IPS-18c (cell line): ENCODE data around the gene KCTD16.

Experiments used
- H3K4me3 ChIP-seq: 2 replicates; pipeline ENCODE4 v1.7.0; 2013; ENCODE audit warnings: low read depth, mild to moderate bottlenecking, low read length, moderate library complexity; ENCODE audit not compliant: insufficient read depth
- H3K9me3 ChIP-seq: one replicate; pipeline ENCODE4 v1.6.1; 2013; ENCODE audit warnings: mild to moderate bottlenecking, low read length, moderate library complexity; ENCODE audit not compliant: control insufficient read depth, insufficient read depth

KCTD16 gene

GRCh38 chr5:144478565-144478964, 307.9 kb downstream of the KCTD16 start:
- Histone ChIP-seq H3K4me3 (no peak overlapping the region), H3K9me3 (no peaks in the 10 kb centered on the region)

GRCh38 chr5:144481861-144482260, 311.2 kb downstream of the KCTD16 start:
- no peak overlapping the region for H3K4me3 ChIP-seq
- H3K9me3 ChIP-seq, result no peaks in the 10 kb centered on the region

- Histone ChIP-seq H3K9me3 (no peaks in the 10 kb centered on the region), H3K4me3 (no peak overlapping the region)
Measured at GRCh38 chr5:144484124-144484897, 313.6 kb downstream of the KCTD16 start.

DNA sequence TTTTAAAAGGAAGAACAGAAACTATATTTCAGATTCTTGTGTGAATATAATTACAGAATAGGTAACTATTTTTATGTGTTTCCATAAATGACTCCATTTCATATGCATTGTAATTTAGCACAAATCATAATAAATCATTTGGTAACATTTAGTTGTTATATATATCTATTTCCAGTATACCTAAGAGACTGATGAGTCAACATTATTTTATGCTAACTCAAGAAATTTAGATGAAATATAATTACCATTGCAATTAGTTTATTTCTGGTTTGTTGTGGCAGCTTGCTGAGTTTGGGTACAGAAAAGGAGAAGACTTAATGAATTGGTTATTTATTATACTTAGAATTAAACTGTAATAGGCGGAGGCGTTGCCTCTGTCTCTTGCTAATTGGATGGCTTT, 314.9 kb downstream of the KCTD16 start:
- Histone ChIP-seq H3K4me3 (no peak overlapping the region), H3K9me3 (no peaks in the 10 kb centered on the region)

DNA sequence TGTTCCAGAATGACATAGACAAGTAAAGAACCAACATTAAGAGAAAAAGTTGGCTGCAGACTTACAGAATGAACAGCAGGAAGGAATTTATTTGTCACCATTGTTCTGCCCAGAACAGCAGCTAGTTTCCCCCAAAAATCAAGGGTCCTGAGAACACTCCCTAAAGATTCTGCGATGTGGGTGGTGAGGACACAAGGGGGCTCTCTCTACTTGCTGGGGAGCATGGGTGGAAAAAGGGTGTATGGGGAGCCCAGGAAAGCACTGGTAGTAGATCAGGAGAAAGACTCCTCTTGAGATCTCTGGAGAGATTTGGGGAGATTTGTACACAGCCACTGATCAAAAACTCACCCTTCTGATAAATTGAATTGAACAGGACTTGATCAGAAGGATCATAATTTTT, 316.5 kb downstream of the KCTD16 start:
- H3K9me3 ChIP-seq, result no peaks in the 10 kb centered on the region
- no peak overlapping the region for H3K4me3 ChIP-seq

DNA sequence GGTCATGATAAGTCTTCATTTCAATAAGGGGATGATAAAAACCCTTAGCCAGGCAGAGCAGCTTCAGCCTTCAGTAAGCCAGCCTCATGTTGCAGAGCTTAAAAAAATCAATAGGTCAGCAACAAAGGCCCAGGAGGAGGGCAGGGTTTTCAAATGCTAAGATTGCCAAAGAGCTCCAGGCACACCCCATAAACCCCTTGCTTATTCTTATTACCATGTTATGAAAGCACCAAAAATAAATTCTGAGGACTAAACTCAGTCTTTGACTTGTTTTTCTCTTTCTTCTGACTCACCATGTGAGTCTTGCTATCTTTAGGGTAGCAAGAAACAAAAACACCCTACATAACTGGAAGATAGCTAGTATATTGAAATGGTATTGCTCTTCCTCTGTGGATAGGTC, 317.1 kb downstream of the KCTD16 start:
- no peak overlapping the region for H3K4me3 ChIP-seq

GRCh38 chr5:144503123-144503522, 332.4 kb downstream of the KCTD16 start:
- Histone ChIP-seq H3K9me3 (no peaks in the 10 kb centered on the region), H3K4me3 (no peak overlapping the region)

More for the DNA sequence above, 317.1 kb downstream of the KCTD16 start:
- no peaks in the 10 kb centered on the region for H3K9me3 ChIP-seq

DNA sequence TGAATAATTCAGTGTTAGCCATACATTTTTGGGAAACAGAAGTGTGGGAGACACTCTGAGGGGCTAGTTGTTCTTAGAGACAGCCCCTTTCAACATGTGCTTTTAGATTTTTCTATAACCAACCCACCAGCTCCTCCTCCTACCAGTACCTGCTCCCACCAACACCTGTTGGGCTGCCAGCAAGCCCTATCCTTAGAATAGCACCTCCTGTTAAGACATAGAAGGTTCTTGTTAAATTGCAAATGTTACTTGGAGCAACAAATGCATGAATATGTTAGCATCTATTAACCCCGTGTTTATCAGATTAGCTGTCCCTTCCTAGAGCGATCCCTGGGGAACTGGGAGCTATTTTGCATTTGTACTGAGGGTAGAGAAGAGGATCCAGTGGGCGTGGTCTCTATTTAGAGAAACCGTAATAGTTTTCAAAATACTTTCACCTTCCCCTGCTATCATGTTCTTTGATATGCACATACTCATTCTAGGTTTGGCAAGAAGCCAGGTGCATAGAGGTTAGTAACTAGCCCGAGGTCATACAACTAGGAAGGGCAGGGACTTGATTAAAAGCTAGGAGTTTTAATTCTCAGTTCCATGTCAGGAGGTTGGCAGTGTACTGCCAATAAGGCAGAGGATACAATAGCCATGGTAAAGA, 334.4 kb downstream of the KCTD16 start:
- peaks cover 3% of the 10 kb centered on the region for H3K9me3 ChIP-seq
- H3K4me3 ChIP-seq, result no peak overlapping the region

- Histone ChIP-seq H3K4me3 (no peak overlapping the region), H3K9me3 (peaks cover 3% of the 10 kb centered on the region)
Measured at GRCh38 chr5:144510845-144511579, 340.3 kb downstream of the KCTD16 start.

DNA sequence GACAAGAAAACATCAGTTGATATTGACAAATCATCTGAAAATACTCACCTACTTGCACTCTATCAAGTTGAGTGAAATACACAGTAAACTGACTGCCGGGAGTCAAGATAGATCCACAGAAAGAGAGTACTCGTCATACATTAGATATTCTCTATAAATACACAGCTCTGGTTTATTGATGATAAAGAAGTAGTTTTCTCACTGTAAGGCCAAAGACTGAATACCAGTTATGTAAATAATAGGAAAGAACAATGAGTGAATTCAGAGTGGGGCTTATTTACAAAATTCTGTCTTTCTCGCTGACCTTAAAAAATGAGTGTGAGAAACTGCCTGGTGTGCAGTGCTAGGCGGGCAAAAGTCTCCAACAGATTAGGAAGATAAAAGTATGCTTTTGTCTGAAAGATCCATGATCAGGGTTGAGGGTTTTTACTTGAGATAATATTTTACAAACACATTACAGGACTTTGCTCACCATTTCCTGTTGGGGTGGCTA, 341.0 kb downstream of the KCTD16 start:
- Histone ChIP-seq H3K4me3 (no peak overlapping the region), H3K9me3 (peaks cover 3% of the 10 kb centered on the region)

- Histone ChIP-seq H3K9me3 (no peaks in the 10 kb centered on the region), H3K4me3 (no peak overlapping the region)
Measured at GRCh38 chr5:144522698-144523097, 352.0 kb downstream of the KCTD16 start.

GRCh38 chr5:144525000-144525399, 354.3 kb downstream of the KCTD16 start:
- Histone ChIP-seq H3K9me3 (no peaks in the 10 kb centered on the region), H3K4me3 (no peak overlapping the region)

GRCh38 chr5:144531188-144531587, 360.5 kb downstream of the KCTD16 start:
- peaks cover 3% of the 10 kb centered on the region for H3K9me3 ChIP-seq

More at GRCh38 chr5:144531188-144531587, 360.5 kb downstream of the KCTD16 start:
- no peak overlapping the region for H3K4me3 ChIP-seq
